Skeletal muscle cell (primary cell): Measurements from ENCODE around the gene SOS1.
A peak's percentile ranks its signal among the peaks of the same experiment; 100 is the strongest.
"Not testable (repeated sequence)": the region's sequence is repeated elsewhere in the genome, so short reads cannot be mapped to it uniquely, and the experiment has no call there.

Source experiments
- DNase-seq: peaks from one replicate; pipeline ENCODE4 v3.0.0-alpha.2; 2010; ENCODE audit warnings: low read depth
- H3K4me3 ChIP-seq: 2 replicates; pipeline ENCODE4 v1.5.1; 2011; ENCODE audit warnings: low read depth, mild to moderate bottlenecking, control low read depth, low read length, moderate library complexity

Gene SOS1

DNA sequence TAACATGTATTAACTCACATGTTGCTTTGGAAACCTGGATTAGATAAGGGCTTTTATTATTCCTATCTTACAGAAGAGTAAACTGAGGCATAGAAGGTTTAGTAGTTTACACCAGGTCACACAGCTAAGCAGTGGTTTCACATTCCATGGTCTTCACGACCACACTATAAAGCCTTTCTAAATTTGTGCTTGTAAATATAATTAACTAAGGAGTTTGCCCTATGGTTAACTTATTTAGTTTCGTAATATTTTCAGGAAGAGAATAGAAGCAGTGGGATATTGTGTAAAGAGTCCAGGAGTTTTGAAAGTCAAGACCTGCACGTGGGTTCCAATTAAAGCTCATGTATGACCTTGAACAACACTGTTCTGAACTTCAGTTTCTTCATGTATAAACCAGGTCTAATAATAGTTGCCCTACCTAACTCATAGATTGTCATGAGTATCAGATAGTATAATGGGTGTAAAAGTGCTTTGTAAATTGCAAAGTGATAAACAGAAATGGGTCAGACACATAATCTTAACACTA is 19.5 kb upstream of the SOS1 start:
- no peak overlapping the region for H3K4me3 ChIP-seq
- DNase-seq: no peak

- DNase-seq: no peak
- H3K4me3 ChIP-seq: no peak overlapping the region
Measured at GRCh38 chr2:39139511-39140237, 18.8 kb upstream of the SOS1 start.

GRCh38 chr2:39138837-39139211 is 18.0 kb upstream of the SOS1 start:
- no peak for DNase-seq
- H3K4me3 ChIP-seq: no peak overlapping the region

- not testable (repeated sequence) for H3K4me3 ChIP-seq, DNase-seq
Measured at GRCh38 chr2:39138187-39138836, 17.5 kb upstream of the SOS1 start.

DNA sequence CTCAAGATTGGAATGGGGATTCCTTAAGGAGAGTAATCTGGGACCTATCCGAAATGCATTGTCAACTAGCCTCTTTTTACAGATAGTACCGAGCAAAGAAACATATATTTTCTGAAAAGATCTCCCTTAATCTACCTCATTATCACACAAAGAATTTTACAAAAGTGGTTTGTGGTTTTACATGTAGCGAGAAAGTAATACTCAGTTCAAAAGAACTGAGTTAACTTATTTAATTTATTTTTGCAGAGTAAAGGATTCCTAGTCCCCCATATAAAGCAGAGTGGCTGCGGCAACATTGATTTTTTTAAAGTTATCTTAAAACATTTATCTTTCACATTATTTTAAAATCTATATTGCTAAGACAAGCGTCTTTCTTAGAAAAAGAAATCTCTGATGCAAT is 15.9 kb upstream of the SOS1 start:
- no peak for DNase-seq
- H3K4me3 ChIP-seq: no peak overlapping the region

DNA sequence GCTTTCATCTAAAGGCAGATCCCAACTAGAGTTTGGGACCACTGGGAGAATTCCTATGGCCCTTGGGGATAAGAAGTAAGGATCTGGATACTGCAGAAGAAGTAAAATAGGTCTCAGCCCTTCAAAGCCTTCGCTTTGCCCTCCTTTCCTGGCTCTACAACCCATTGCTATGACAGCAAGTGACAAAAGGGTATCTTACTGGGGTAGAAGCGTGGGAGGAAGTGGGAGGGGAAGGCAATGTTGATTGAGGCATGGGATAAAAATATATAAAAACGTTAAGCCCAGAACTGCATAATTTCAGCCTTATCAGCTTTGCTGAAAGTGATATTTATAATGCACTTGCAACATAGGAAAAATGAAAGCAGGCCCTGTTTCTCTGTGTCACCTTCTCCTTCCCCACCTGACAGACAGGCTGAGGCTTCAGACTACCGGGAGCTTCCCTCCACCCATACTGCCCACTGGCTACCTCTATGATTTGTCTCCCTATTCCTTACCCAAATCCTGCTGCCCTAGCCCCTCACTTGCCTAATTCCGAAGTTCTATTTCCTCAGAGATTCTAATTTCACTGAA is 14.9 kb upstream of the SOS1 start:
- no peak overlapping the region for H3K4me3 ChIP-seq
- DNase-seq: no peak

DNA sequence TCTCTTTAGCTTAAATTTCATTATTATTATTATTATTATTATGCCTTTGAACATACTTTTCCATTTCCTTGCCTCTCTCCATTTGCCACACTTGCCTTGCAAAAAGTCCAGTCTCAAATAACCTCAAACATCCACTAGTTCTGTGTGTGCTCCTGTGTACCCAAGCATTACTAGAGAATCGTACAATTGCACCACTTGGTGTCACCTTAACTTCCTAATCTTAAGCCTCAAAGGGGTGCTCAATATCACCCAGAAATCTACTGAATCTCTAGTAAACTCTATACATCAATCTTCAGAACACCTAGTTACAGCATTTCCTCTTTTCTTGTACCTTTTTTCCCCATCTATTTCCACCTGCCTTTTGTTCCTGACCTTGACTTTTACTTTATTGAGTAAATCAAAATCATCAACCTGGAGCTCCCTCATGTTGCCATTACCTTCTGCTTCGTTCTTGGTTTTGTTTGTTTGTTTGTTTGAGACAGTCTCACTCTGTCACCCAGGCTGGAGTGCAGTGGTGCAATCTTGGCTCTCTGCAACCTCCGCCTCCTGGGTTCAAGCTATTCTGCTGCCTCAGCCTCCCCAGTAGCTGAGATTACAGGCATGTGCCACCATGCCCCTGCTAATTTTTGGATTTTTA is 12.5 kb upstream of the SOS1 start:
- DNase-seq: no peak
- no peak overlapping the region for H3K4me3 ChIP-seq

- H3K4me3 ChIP-seq: no peak overlapping the region
- no peak for DNase-seq
Measured at GRCh38 chr2:39128919-39129391, 8.1 kb upstream of the SOS1 start.

DNA sequence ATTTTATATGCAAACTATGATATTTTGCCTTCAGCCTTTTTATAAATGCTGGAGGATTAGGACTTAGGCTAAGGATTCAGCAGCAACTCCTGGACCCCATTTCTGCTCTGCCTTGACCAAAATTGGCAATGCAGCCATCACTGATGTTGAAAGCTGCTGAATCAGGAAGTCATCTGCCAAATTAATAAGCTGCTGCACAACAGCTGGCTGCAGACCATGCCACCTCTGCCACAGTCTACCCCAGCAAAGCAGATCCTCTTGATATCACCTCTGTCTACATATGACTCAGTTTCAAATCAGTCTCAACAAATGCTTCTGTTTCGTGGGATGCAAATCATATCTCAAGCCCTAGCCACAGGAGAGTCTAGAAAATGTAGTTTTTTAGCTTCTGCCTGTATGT is 7.1 kb upstream of the SOS1 start:
- no peak for DNase-seq
- no peak overlapping the region for H3K4me3 ChIP-seq

DNA sequence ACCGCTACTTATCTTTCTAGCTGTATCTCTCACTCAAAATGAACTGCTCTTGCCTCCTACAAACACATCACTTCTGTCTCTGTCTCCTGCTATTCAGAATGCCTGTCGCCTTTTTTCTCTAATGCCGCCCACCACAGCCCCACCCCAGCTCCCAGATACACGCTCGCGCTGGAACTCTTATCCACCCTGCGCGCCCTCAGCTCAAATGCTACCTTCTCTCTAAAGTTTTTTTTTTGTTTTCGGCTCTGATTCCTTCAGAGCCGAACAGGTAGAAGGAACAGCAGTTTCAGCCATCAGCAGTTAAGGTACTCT is 3.9 kb upstream of the SOS1 start:
- peak overlapping the region; percentile 90 for H3K4me3 ChIP-seq
- no peak for DNase-seq

- peak overlapping the region; percentile 90 for H3K4me3 ChIP-seq
- peak; percentile 86 for DNase-seq
Measured at GRCh38 chr2:39124000-39124745, 3.3 kb upstream of the SOS1 start.

DNA sequence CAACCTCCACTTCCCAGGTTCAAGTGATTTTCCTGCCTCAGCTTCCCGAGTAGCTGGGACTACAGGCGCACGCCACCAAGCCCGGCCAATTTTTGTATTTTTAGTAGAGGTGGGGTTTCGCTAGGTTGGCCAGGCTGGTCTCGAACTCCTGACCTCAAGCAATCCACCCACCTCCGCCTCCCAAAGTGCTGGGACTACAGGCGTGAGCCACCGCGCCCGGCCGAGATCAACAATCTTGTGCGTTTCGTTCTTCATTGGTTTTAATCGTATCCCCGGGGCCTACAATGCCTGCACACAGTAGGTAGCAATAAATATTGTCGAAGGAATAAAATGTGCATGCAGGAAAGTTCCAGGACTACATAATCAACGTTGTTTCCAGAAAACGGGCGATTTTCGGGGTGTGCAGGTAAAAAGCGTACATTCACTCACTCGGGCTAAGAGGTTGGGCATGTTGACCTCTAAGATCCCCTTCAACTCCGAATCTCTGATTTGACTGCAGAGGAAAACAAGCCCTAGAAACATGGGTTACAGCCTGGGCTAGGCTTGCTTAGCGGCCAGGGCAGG is 2.7 kb upstream of the SOS1 start:
- DNase-seq: no peak
- peak overlapping the region; percentile 90 for H3K4me3 ChIP-seq

DNA sequence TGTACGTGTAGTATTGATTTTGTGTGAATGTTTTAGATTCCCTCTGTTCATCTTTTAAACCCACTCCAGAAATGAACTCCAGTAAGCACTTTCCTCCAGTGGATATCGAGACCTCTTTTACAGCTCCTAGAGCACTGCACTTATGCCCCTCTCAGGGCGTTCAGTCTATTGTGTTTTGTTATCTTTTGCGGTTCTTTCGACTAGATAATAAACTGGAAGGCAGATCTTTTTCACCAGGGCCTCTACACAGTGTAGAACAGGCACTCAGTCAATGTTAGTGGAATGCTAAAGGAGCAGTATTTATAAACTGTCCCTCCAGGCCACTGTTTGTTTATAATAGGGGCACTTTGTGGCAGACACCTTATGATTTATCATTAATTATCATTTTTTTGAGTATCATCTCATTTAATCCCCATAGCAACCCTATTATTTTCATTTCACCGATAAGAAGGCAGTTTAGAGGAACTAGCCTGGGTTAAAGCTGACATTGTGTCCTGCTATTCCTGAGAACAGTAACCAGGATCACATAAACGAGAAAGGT is 742 bp upstream of the SOS1 start:
- DNase-seq: no peak

DNA sequence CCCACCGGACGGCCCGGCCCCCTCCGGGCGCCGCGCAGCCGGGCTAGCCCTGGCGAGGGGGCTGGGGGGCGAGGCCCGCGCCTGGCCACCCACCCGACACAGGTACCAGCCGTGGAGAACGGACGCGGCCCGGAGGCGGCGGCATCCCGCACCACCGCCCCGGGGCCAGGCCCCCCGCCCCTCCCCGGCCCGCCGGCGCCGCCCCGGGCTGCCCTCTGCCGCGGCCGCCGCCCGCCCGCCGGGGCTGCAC is 405 bp downstream of the SOS1 start:
- H3K4me3 ChIP-seq: peak overlapping the region; percentile 68
- DNase-seq: no peak

More for the DNA sequence above, 742 bp upstream of the SOS1 start:
- H3K4me3 ChIP-seq: peak overlapping the region; percentile 68

DNA sequence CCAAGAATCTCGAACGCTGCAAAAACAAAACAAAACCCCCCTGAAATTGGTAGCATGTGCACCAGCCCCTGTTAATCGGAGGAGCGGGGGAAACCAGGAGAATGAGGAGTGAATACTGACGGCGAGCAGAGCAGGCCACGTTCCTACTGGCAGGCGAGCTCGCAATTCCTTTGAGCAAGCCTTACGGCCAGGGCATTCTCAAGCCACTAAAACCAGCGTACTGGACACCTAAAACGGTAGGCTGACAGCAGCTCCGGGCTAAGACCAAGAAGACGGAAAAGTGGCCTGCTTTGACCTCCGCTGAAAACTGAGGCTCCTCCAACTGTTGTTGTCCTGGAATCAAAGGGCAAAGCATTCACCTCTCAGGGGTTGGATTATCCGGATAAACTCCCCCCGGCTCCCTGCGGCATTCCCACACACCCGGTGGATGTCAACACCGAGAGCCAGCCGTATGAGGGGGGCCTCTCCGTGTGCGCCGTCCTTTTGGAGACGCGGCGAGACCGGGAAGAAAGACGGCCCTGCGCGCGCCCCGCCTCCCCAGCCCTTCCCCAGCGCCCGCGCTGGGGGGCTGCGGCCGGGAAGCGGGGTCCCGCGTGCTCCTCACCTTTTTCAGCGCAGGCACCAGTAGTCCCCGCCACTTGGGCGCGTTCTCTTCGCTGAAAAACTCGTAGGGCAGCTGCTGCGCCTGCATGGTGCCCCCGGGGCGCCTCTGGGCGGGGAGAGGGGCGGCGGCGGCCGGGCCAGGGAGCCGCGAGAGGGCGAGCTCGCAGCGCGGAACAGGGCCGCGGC is 925 bp downstream of the SOS1 start:
- DNase-seq: no peak
- peak overlapping the region; percentile 68 for H3K4me3 ChIP-seq

DNA sequence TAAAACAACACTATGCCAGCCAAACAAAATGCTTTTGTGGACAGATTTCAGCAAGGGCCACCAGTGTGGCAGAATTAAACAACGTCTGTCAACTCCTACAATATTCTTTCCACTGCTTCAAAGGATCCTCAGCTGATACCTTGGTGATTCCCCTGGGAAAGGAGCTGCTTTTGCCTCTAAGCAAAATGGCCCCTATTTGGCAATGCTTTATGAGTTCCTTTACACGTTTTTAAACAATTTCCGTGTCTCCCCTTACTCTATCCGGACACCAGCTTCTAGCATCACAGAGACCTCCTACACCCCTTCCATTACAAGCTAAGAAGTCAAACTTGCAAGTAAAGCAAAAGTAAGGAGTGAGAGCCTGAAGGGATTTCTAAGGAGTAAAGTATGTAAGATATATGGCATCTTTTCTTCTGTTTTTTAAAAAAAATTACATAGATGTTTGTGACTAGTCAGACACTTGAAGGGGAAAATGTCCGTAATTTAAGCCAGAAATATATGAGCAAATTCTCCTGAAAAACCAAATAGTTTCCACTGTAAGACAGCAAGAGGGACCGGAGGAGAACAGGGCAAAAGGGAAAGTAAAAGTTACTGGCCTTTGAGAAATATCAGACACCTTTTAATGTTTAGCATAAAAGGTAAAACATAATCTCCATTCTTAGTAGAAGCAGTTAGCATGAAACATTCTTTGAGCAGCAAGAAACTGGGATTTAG is 1.9 kb downstream of the SOS1 start:
- H3K4me3 ChIP-seq: peak overlapping the region; percentile 68
- DNase-seq: no peak

DNA sequence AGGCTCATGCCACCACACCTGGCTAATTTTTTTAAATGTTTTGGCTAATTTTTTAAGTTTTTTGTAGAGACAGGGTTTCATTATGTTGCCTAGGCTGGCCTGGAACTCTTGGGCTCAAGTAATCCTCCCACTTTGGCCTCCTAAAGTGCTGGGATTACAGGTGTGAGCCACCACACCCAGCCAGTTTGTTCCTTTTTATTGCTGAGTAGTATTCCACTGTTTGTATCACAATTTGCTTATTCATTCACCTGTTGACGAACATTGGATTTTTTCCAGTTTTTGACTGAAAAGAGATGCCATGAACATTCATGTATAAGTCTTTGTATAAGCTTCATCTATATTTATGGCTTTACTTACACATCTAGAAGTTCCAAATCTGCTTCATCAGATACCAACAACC is 5.3 kb downstream of the SOS1 start:
- DNase-seq: no peak

DNA sequence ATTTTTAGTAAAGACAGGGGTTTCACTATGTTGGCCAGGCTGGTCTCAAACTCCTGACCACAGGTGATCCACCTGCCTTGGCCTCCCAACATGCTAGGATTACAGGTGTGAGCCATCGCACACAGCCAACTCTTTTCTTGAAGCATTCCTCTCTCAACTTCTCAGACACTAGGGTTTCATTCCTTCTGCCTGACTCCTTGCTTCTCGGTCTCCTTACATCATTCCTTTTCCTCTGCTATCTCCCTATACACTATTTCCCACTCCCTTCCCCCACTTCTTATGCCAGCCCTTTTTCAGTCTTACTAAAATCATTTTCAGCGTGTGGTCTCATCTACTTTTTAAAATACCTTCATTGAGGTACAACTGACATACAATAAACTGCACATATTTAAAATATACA is 6.1 kb downstream of the SOS1 start:
- H3K4me3 ChIP-seq: no peak overlapping the region
- DNase-seq: no peak

More for the DNA sequence above, 5.3 kb downstream of the SOS1 start:
- no peak overlapping the region for H3K4me3 ChIP-seq
